PC-9 (cell line): ENCODE results near the gene GSTT2. TPM values are rescaled to one million over a fixed set of nuclear protein-coding genes. Genes with fewer than 3 reads are reported as not detected.
"Not testable (repeated sequence)": the region's sequence is repeated elsewhere in the genome, so short reads cannot be mapped to it uniquely, and the experiment has no call there.

Experiments used
- BruUV-seq: library from RNA; stranded (reverse); fragments of 400-500 nt; replicated peaks from 2 replicates; lab custom pipeline; 2021; lab: Mats Ljungman, UMichigan
- CTCF ChIA-PET: fragments of 300-600 bp; sonication (Branson Sonifier 250); formaldehyde crosslinking; loops from one replicate; lab custom pipeline; 2022; ENCODE audit warnings: antibody characterized with exemption; lab: Charles Lee
- POLR2A ChIA-PET: fragments of 300-600 bp; sonication (Branson Sonifier 250); formaldehyde crosslinking; loops from one replicate; lab custom pipeline; 2022; ENCODE audit warnings: antibody characterized with exemption; ENCODE audit not compliant: unreplicated experiment; lab: Charles Lee
- DNase-seq, 2 experiments: peaks; one replicate each; pipeline versions ENCODE4 v3.0.0 to v3.0.0-alpha.2; 2015 to 2022; ENCODE audit warnings: mixed read lengths in 1 of 2
- H2AFZ ChIP-seq: fragments of 200-600 bp; sonication (generic); 2 replicates; pipeline ENCODE4 v1.8.1; 2017; ENCODE audit warnings: antibody characterized with exemption
- H3F3A ChIP-seq: fragments of 200-600 bp; sonication (generic); 2 replicates; pipeline ENCODE4 v1.8.1; 2017; ENCODE audit warnings: antibody characterized with exemption, mild to moderate bottlenecking, low read depth; ENCODE audit not compliant: insufficient read depth
- H3K27ac ChIP-seq: fragments of 200-600 bp; sonication (generic); 2 replicates; pipeline ENCODE4 v1.6.1; 2016; ENCODE audit warnings: mixed run types
- H3K27me3 ChIP-seq: fragments of 200-600 bp; sonication (generic); 2 replicates; pipeline ENCODE4 v1.6.1; 2016; ENCODE audit warnings: low read depth, mixed run types; ENCODE audit not compliant: insufficient read depth
- H3K36me3 ChIP-seq: fragments of 200-600 bp; sonication (generic); 2 replicates; pipeline ENCODE4 v1.6.1; 2016; ENCODE audit warnings: low read depth, mixed run types
- H3K4me1 ChIP-seq: fragments of 200-600 bp; sonication (generic); replicated peaks from 2 replicates; pipeline ENCODE4 v1.6.1; 2016; ENCODE audit warnings: mixed run types; ENCODE audit not compliant: insufficient read depth
- H3K4me2 ChIP-seq: fragments of 200-600 bp; sonication (generic); 2 replicates; pipeline ENCODE4 v1.6.1; 2017; ENCODE audit warnings: mixed run types
- H3K4me3 ChIP-seq: fragments of 200-600 bp; sonication (generic); 2 replicates; pipeline ENCODE4 v1.6.1; 2016; ENCODE audit warnings: mixed run types
- H3K79me2 ChIP-seq: fragments of 200-600 bp; sonication (generic); 2 replicates; pipeline ENCODE4 v1.6.1; 2017; ENCODE audit warnings: low read depth, mixed run types
- H3K9me2 ChIP-seq: fragments of 200-600 bp; sonication (generic); 2 replicates; pipeline ENCODE4 v1.8.1; 2017; ENCODE audit warnings: mild to moderate bottlenecking; ENCODE audit not compliant: insufficient read depth
- H3K9me3 ChIP-seq: fragments of 200-600 bp; sonication (generic); 2 replicates; pipeline ENCODE4 v1.8.1; 2016; ENCODE audit warnings: low read depth; ENCODE audit not compliant: insufficient read depth
- H4K20me1 ChIP-seq: fragments of 200-600 bp; sonication (generic); 2 replicates; pipeline ENCODE4 v1.8.1; 2017; ENCODE audit not compliant: insufficient read depth
- intact Hi-C: fragments of 100-400 bp; cut with micrococcal nuclease; formaldehyde crosslinking; loops from one replicate; pipeline ENCODE4 v1.10.0; 2022; ENCODE audit not compliant: unreplicated experiment
- total RNA-seq: library from RNA; stranded (reverse); gene quantifications from 2 replicates; pipeline ENCODE4 v1.2.3, GENCODE V29; 2021

GSTT2 gene
- total RNA-seq, 1 experiment from 2014 or later: 0.79 TPM

- H3K4me3 ChIP-seq, H3K9me2 ChIP-seq, H3K27me3 ChIP-seq, POLR2A ChIA-PET, DNase-seq, H2AFZ ChIP-seq, intact Hi-C loops, H3K36me3 ChIP-seq, CTCF ChIA-PET, H3K79me2 ChIP-seq, H4K20me1 ChIP-seq, H3K4me1 ChIP-seq, H3F3A ChIP-seq, H3K4me2 ChIP-seq, H3K27ac ChIP-seq, H3K9me3 ChIP-seq, BruUV-seq: not testable (repeated sequence)
These were observed 30.2 kb upstream of the GSTT2 start for GRCh38 chr22:23949764-23950163.

GRCh38 chr22:23951383-23951782 is 28.6 kb upstream of the GSTT2 start:
- H3K9me3 ChIP-seq, CTCF ChIA-PET, H3K4me2 ChIP-seq, BruUV-seq, H3K79me2 ChIP-seq, H2AFZ ChIP-seq, H4K20me1 ChIP-seq, H3K4me3 ChIP-seq, H3K9me2 ChIP-seq, intact Hi-C loops, H3K36me3 ChIP-seq, H3K4me1 ChIP-seq, H3K27ac ChIP-seq, H3F3A ChIP-seq, DNase-seq, POLR2A ChIA-PET, H3K27me3 ChIP-seq: not testable (repeated sequence)

- DNase-seq, H3K9me3 ChIP-seq, BruUV-seq, H3K9me2 ChIP-seq, H3K36me3 ChIP-seq, H3F3A ChIP-seq, H3K4me3 ChIP-seq, H3K27me3 ChIP-seq, H3K79me2 ChIP-seq, POLR2A ChIA-PET, H3K4me1 ChIP-seq, H2AFZ ChIP-seq, intact Hi-C loops, H4K20me1 ChIP-seq, H3K4me2 ChIP-seq, H3K27ac ChIP-seq, CTCF ChIA-PET: not testable (repeated sequence)
These were observed 27.0 kb upstream of the GSTT2 start for GRCh38 chr22:23952794-23953405.

- intact Hi-C loops, H3K27me3 ChIP-seq, H3K4me2 ChIP-seq, H3K27ac ChIP-seq, H4K20me1 ChIP-seq, H3K4me1 ChIP-seq, H3K36me3 ChIP-seq, DNase-seq, BruUV-seq, H3F3A ChIP-seq, H3K79me2 ChIP-seq, POLR2A ChIA-PET, H3K9me2 ChIP-seq, CTCF ChIA-PET, H2AFZ ChIP-seq, H3K4me3 ChIP-seq, H3K9me3 ChIP-seq: not testable (repeated sequence)
These were observed 26.4 kb upstream of the GSTT2 start for GRCh38 chr22:23953485-23953884.

- BruUV-seq, H3K4me1 ChIP-seq, POLR2A ChIA-PET, H3K27me3 ChIP-seq, CTCF ChIA-PET, H3K27ac ChIP-seq, H3K79me2 ChIP-seq, H3K4me3 ChIP-seq, H3K4me2 ChIP-seq, H3F3A ChIP-seq, H2AFZ ChIP-seq, DNase-seq, H3K9me3 ChIP-seq, H3K36me3 ChIP-seq, H3K9me2 ChIP-seq, intact Hi-C loops, H4K20me1 ChIP-seq: not testable (repeated sequence)
These were observed 25.5 kb upstream of the GSTT2 start for GRCh38 chr22:23954193-23954990.

- H3F3A ChIP-seq, CTCF ChIA-PET, POLR2A ChIA-PET, H3K4me1 ChIP-seq, H3K27ac ChIP-seq, H3K4me2 ChIP-seq, H3K36me3 ChIP-seq, H3K27me3 ChIP-seq, H3K9me2 ChIP-seq, H2AFZ ChIP-seq, H3K9me3 ChIP-seq, H3K4me3 ChIP-seq, intact Hi-C loops, DNase-seq, BruUV-seq, H4K20me1 ChIP-seq, H3K79me2 ChIP-seq: not testable (repeated sequence)
These were observed 25.0 kb upstream of the GSTT2 start for GRCh38 chr22:23954991-23955305.

- BruUV-seq, CTCF ChIA-PET: not testable (repeated sequence)
These were observed 24.0 kb upstream of the GSTT2 start for GRCh38 chr22:23955886-23956285.

More at GRCh38 chr22:23955886-23956285, 24.0 kb upstream of the GSTT2 start:
- H3K79me2 ChIP-seq, H3K4me2 ChIP-seq, intact Hi-C loops, H3K27me3 ChIP-seq, H3K36me3 ChIP-seq, POLR2A ChIA-PET, H3K4me3 ChIP-seq, H3K9me3 ChIP-seq, DNase-seq, H3K9me2 ChIP-seq, H4K20me1 ChIP-seq, H3K4me1 ChIP-seq, H3F3A ChIP-seq, H3K27ac ChIP-seq, H2AFZ ChIP-seq: not testable (repeated sequence)
